Measurements from ENCODE around the gene MINK1. TPM values are rescaled to one million over a fixed set of nuclear protein-coding genes. Genes with fewer than 3 reads are reported as not detected.
A peak's percentile ranks its signal among the peaks of the same experiment; 100 is the strongest.

The MINK1 gene
- 18.4 TPM for total RNA-seq

GRCh38 chr17:4833178-4833940 lies at the start of gene MINK1:
Gene MINK1, plus strand, starts transcription at chr17:4833340. Its CDS starts 244 bp downstream, at chr17:4833584.
- peak; percentile 85 for DNase-seq

- DNase-seq: no peak
These were observed 47.6 kb upstream of the MINK1 start for GRCh38 chr17:4785311-4786105.

GRCh38 chr17:4786106-4786511 lies 47.0 kb upstream of the MINK1 start, which contains the start of gene VMO1:
Gene VMO1, minus strand, starts transcription at chr17:4786364. Its CDS starts 12 bp downstream, at chr17:4786352.
- no peak for DNase-seq

GRCh38 chr17:4786516-4786915 lies 46.6 kb upstream of the MINK1 start:
- DNase-seq: no peak

- no peak for DNase-seq
These were observed 44.9 kb upstream of the MINK1 start for GRCh38 chr17:4788159-4788806.

GRCh38 chr17:4788807-4789700 lies 44.1 kb upstream of the MINK1 start, which contains the start of gene GLTPD2:
Gene GLTPD2, plus strand, starts transcription at chr17:4788964. Its CDS starts 48 bp downstream, at chr17:4789012.
- no peak for DNase-seq

- DNase-seq: no peak
These were observed 43.5 kb upstream of the MINK1 start for GRCh38 chr17:4789701-4789950.

- DNase-seq: peak; percentile 81
These were observed 43.0 kb upstream of the MINK1 start for GRCh38 chr17:4789951-4790704.

GRCh38 chr17:4790705-4791088 lies 42.4 kb upstream of the MINK1 start:
- DNase-seq: no peak

- no peak for DNase-seq
These were observed 38.0 kb upstream of the MINK1 start for GRCh38 chr17:4795168-4795567.

- DNase-seq: no peak
These were observed 36.6 kb upstream of the MINK1 start for GRCh38 chr17:4796552-4796920.

GRCh38 chr17:4800462-4801196 lies 32.5 kb upstream of the MINK1 start:
- DNase-seq: no peak

- no peak for DNase-seq
These were observed 30.9 kb upstream of the MINK1 start, which contains the start of gene C17orf114 for GRCh38 chr17:4802228-4802627. Gene C17orf114, minus strand, starts transcription at chr17:4802328.

- DNase-seq: no peak
These were observed 26.7 kb upstream of the MINK1 start for GRCh38 chr17:4806456-4806776.

- peak; percentile 38 for DNase-seq
These were observed 26.1 kb upstream of the MINK1 start, which contains the start of gene PLD2 for GRCh38 chr17:4806777-4807604. Gene PLD2, plus strand, starts transcription at chr17:4807152. Its CDS starts 621 bp downstream, at chr17:4807773.

GRCh38 chr17:4807605-4808377 lies 25.3 kb upstream of the MINK1 start:
- no peak for DNase-seq

- peak; percentile 26 for DNase-seq
These were observed 24.8 kb upstream of the MINK1 start for GRCh38 chr17:4808378-4808767.

GRCh38 chr17:4810696-4811290 lies 22.3 kb upstream of the MINK1 start:
- no peak for DNase-seq

Measured in occipital lobe (tissue), 2 donors.